Measurements from ENCODE around the gene EGR1.

The EGR1 gene

GRCh38 chr5:138454121-138454520 lies 11.2 kb upstream of the EGR1 start:
- no peak for DNase-seq

- DNase-seq, result no peak
Observed at GRCh38 chr5:138455232-138455930, 9.9 kb upstream of the EGR1 start.

GRCh38 chr5:138457531-138458275 lies 7.6 kb upstream of the EGR1 start:
- DNase-seq, result no peak

DNA sequence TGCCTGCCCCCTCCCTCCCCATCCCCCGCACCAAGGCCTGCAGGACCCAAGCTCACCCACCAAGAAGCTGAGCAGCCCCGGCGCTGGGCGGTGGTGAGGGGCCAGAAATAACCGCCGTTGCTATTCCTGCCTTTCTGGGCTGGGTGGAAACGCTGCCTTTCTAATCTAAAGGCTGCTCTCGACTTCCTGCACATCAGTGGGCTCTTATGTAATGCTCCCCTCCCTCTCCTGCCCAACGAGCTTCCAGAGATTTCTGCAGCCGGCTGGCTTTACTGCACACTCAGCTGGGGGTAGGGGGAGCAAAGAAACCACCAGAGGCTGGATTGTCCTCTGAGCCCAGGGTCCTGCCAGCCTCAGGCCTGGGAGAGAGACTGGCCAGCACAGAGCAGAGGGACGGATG lies 6.9 kb upstream of the EGR1 start:
- no peak for DNase-seq

DNA sequence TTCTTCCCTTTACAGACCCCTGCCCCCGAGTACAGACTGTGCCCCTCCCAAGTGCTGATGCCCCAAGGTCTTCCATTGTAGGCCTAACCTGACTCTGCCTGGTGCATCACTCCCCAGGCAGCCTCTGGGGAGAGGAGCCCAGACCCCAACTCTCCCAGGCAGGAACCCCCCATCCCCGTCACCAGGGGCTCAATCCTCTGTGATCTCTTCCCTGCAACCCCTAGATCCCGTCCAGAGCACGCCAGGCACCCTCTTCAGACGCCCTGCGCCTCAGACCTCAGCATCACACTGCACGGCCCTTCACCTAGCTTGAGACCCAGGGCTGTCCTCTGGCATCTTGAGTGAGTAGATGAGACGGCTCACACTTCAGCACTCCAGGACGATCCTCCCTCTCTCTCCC lies 6.4 kb upstream of the EGR1 start:
- DNase-seq, result no peak

DNA sequence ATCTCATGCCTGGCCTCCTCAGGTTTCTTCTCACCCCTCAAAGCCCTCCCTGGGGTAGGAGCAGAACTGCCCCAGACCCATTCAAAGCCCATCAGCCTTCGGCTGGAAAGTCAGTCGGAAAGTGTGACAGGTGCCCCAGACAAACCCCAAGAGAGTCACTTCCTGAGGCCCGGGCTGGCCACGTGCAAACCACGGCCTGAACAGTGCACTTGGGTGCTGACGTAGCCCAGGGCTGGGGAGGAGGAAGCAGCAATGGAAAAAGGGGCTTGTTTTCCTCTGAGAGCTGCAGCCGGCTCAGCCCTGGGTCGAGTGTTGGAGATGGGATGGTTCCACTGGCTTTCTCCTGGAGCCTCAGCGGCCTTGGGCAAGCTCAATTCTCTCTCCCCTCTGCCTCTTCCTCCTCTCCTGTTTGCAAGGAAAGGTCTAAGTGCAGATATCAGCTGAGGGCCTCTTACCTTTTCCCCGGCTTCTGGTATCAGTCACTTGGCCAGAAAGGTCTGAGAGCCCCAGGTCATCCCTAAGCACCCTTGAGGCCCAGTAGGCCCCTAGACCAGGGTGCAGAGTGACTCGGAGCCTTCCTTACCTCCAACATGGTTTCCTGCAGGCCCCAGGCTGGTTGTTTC lies 5.9 kb upstream of the EGR1 start:
- peak; percentile 59 to 69 (median 68) for DNase-seq

DNA sequence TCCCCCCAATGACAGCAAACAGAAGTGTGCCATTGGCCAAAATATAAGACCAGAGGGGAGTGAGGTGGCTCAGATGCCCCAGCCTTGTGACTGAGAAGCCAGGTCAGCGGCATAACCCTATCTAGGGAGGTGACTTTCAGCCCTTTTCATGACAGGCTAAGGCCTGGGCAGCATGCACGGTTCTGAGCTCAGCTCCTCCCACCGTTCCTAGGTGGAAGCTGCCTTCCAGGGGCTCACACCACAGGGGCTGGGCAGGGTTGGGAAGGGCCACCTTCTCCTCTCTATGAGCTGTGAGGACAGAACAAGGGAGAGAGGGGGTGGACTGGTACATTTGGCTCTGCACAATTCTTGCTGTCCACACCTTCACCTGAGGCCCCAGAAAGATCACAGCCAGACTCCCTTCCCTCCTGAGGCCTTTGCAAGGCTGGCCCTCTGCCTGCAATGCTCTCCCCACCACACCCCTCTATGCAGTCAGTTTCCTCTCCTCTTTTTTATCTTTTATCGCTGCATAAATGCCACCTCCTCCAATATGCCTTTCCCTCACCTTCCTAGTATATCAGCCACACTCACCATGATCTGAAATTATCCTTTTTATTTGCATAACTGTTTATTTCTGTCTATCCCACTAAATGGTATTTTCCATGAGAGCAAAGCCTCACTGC lies 5.1 kb upstream of the EGR1 start:
- DNase-seq, result no peak

DNA sequence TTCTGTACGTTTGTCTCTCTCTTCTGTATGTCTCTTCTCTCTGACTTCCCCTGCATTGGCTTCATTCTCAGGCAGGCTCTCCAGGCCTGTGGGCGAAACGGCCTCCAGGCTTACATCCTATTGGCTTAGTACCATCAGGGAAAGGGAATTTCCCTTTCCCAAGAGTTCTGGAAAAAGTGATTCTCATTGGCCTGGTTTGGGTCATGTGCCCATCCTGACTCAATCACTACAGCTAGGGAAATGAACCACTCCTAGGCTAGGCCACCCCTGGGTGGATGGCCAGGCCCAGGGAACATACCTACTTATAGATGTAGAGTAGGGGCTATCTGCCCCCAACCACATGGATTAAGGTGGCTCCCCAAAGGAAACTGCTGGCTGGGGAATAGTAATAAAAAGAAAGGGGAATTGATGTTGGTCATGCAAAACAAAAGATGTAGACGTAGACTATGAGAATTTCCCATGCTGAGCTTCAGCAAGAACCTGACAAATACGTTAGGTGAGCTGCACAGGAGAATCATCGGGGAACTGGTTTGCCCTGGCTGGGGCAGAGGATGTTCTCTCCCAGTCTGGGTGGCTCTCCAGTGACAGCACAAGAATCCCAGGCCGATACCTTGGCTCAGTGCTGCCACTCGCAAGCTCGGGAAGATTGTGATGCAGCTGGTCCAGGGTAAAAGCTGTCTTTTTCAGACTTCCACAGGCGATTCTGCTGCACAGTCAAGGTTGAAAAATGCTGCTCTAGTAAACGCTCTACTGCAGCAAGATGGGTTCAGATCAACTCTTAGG lies 3.7 kb upstream of the EGR1 start:
- peak; percentile 70 to 80 (median 78) for DNase-seq

DNA sequence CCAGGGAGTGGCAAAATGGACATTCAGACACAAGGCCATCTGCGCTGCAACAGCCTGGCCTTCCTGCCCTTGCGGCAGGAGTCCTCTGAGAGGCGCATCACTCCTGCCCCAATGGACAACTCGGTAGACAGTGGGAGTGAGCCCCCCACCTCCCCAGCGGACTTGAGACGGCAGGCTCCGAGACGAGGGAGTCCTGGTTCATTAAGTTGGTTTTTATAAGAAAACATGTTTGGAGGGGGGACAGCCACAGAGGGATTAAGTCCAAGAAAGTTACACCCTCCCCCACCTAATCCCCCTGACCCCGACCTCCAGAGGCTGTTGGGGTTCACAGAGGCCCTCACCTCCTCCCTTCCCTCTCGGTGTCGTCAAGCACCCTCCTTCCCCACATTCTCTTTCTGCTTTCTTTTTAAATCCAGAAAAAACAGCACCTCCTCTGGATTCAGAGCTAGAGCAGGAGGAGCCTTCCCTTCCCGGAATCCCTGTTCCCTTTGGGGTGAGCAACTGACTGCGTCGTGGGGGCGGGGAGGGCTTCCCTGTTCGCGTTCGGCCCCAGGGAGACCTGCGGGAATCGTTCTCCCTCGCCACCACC lies 1.8 kb upstream of the EGR1 start:
- no peak for DNase-seq

DNA sequence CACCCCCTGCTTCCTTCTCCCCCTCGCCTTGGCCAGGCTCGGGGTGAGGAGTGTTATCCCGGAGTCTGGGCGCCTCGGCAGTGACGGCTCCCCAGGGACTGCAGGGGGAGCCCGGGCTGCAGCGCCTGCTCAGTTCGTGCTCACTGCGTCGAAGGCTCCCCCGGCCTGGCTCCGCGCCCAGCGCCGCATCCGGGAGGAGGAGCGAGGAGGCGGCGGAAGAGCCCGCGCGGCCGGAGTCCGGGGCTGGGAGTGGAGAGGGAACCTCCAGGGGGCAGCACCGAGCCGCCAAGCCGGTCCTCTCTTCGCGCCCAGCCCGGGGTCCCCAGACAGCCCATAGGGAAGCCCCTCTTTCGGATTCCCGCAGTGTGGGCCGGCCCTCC lies 1.3 kb upstream of the EGR1 start:
- peak; percentile 97 to 99 (median 98) for DNase-seq

DNA sequence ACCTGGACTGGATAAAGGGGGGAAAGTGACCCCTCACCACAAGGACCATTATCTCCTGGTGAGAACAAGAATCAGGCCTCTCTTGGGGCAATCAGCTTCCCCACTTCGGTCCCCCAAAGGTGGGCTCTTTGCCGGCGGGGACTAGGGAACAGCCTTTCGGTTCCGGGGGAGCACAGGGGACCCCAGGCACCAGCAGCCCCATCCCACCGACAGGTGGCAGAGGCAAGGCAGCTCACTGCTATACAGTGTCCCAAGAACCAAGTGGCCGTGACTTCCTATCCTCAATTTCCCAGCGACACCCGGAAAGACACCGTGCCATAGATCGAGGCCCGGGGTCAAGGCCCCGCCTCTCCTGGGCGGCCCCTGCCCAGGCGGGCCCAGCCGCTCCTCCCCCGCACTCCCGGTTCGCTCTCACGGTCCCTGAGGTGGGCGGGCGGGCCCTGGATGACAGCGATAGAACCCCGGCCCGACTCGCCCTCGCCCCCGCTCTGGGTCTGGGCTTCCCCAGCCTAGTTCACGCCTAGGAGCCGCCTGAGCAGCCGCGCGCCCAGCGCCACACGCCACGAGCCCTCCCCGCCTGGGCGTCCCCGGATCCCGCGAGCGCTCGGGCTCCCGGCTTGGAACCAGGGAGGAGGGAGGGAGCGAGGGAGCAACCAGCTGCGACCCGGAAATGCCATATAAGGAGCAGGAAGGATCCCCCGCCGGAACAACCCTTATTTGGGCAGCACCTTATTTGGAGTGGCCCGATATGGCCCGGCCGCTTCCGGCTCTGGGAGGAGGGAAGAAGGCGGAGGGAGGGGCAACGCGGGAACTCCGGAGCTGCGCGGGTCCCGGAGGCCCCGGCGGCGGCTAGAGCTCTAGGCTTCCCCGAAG lies 655 bp upstream of the EGR1 start:
- DNase-seq, result peak; percentile 99

DNA sequence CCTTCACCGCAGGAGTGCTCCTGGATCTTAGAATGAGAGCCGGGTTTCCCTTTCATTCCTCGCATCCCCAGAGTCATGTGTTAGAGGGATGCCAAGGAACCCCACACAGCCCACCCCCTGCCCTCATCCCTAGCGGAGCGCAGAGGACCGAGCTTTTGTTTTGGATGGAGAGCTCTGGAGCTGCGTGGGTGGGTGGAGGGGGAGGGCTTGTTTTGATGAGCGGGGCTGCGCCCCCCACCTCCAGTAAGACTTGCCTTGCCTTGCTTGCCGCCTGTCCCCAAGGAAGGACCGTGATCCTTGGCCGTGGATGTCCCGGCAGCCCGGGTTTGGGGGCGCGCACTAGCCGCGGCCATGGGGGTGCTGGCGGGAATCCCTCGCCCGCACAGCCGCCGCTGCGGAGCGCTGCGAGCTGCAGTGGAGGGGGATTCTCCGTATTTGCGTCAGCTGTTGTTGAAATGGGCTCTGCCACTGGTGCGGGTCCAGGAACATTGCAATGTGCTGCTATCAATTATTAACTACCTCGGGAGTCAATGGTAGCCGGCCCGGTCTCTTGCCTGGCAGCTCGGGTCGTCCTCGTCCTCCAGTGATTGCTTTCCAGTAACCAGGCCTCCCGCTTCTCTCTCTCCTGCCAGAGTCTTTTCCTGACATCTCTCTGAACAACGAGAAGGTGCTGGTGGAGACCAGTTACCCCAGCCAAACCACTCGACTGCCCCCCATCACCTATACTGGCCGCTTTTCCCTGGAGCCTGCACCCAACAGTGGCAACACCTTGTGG lies 1.0 kb downstream of the EGR1 start:
- DNase-seq, result peak in 1 of 3 donors; percentile 24

- no peak for DNase-seq
Observed at GRCh38 chr5:138466900-138467710, 1.8 kb downstream of the EGR1 start.

- DNase-seq, result no peak
Observed at GRCh38 chr5:138467711-138468132, 2.4 kb downstream of the EGR1 start.

GRCh38 chr5:138468133-138468965 lies 3.1 kb downstream of the EGR1 start:
- peak in 2 of 3 donors; percentile 28 to 42 for DNase-seq

GRCh38 chr5:138468966-138469539 lies 3.8 kb downstream of the EGR1 start:
- DNase-seq, result no peak

- no peak for DNase-seq
Observed at GRCh38 chr5:138469540-138470321, 4.5 kb downstream of the EGR1 start.

All from suppressor macrophage treated with lipopolysaccharide for 1 hour (primary cell).